ENCODE measurements around the gene ARHGAP6.

Gene ARHGAP6

DNA sequence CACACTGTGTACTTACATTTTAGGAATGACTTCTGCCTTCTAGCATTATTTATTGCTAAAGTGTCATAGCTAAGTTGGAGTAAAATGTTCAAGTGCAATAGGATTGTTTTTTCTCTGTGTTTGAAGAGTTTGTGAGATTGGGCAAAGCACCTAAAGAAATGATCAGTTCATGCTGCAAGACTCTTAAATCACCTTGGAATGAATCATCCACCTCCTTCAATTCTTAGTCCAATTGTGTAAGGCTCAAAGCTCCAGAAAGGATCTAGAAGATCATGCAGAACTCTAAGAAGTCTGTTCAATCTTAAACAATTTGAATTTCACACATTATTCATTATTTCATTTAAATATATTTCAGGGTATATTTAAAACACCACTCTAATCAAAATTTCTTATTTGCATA is 235.4 kb downstream of the ARHGAP6 start:
- no peak overlapping the region for H3K27ac ChIP-seq (replicated peaks)
- DNase-seq (ENCODE audit: low read depth in 1 of 2, low spot score in 1 of 2): no peak
- TF ChIP-seq GABPA (IDR thresholded peaks at IDR 0.05; ENCODE audit: low read depth) (no peak), SPI1 (IDR thresholded peaks at IDR 0.05; ENCODE audit: borderline replicate concordance, low read depth) (no peak), POLR2AphosphoS5 (IDR thresholded peaks at IDR 0.05; ENCODE audit: low read depth) (no peak)
- TF ChIP-seq, protein P1, sequence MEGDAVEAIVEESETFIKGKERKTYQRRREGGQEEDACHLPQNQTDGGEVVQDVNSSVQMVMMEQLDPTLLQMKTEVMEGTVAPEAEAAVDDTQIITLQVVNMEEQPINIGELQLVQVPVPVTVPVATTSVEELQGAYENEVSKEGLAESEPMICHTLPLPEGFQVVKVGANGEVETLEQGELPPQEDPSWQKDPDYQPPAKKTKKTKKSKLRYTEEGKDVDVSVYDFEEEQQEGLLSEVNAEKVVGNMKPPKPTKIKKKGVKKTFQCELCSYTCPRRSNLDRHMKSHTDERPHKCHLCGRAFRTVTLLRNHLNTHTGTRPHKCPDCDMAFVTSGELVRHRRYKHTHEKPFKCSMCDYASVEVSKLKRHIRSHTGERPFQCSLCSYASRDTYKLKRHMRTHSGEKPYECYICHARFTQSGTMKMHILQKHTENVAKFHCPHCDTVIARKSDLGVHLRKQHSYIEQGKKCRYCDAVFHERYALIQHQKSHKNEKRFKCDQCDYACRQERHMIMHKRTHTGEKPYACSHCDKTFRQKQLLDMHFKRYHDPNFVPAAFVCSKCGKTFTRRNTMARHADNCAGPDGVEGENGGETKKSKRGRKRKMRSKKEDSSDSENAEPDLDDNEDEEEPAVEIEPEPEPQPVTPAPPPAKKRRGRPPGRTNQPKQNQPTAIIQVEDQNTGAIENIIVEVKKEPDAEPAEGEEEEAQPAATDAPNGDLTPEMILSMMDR (IDR thresholded peaks at IDR 0.05; ENCODE audit: insufficient read depth, low read length): no peak
- TF ChIP-seq, protein P2, sequence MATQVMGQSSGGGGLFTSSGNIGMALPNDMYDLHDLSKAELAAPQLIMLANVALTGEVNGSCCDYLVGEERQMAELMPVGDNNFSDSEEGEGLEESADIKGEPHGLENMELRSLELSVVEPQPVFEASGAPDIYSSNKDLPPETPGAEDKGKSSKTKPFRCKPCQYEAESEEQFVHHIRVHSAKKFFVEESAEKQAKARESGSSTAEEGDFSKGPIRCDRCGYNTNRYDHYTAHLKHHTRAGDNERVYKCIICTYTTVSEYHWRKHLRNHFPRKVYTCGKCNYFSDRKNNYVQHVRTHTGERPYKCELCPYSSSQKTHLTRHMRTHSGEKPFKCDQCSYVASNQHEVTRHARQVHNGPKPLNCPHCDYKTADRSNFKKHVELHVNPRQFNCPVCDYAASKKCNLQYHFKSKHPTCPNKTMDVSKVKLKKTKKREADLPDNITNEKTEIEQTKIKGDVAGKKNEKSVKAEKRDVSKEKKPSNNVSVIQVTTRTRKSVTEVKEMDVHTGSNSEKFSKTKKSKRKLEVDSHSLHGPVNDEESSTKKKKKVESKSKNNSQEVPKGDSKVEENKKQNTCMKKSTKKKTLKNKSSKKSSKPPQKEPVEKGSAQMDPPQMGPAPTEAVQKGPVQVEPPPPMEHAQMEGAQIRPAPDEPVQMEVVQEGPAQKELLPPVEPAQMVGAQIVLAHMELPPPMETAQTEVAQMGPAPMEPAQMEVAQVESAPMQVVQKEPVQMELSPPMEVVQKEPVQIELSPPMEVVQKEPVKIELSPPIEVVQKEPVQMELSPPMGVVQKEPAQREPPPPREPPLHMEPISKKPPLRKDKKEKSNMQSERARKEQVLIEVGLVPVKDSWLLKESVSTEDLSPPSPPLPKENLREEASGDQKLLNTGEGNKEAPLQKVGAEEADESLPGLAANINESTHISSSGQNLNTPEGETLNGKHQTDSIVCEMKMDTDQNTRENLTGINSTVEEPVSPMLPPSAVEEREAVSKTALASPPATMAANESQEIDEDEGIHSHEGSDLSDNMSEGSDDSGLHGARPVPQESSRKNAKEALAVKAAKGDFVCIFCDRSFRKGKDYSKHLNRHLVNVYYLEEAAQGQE (IDR thresholded peaks at IDR 0.05; ENCODE audit: insufficient replicate concordance, low read depth): no peak
- no peak overlapping the region for H3K4me3 ChIP-seq (replicated peaks; ENCODE audit: insufficient read depth, low read length)
- peaks cover 2% of the 10 kb centered on the region for H3K27me3 ChIP-seq (ENCODE audit: insufficient read depth, poor library complexity, severe bottlenecking)

DNA sequence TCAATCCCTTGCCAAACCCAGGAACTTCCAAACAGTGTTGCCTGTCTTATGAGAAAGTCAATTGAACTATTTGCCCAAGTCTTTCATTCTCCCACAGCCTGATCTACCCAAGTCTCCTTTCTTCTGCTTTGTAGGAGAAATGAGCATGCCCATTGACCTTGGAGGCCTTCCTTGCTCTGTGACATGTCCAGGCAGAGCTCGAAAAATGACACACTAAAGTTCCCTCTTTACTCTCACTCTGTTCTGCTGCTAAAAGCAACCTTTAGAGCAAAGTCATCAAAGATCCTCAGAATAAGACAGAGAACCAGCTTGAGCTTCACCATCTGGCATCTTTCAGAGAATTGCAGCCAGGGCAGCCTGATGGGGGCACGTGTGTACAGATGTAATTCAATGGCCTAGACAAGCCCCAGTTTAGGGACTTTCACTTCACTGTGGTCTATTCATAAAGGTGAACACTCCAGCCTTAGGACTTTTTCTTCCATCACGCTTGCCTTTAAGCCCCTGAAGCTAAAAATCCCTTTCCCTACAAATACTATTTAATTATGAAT is 236.1 kb downstream of the ARHGAP6 start:
- TF ChIP-seq SPI1 (IDR thresholded peaks at IDR 0.05; ENCODE audit: borderline replicate concordance, low read depth): no peak
- TF ChIP-seq GABPA (IDR thresholded peaks at IDR 0.05; ENCODE audit: low read depth): no peak
- TF ChIP-seq, protein P2 (IDR thresholded peaks at IDR 0.05; ENCODE audit: insufficient replicate concordance, low read depth): no peak
- no peak for TF ChIP-seq POLR2AphosphoS5 (IDR thresholded peaks at IDR 0.05; ENCODE audit: low read depth)
- TF ChIP-seq, protein P1 (IDR thresholded peaks at IDR 0.05; ENCODE audit: insufficient read depth, low read length): no peak
- no peak for DNase-seq (ENCODE audit: low read depth in 1 of 2, low spot score in 1 of 2)
- Histone ChIP-seq H3K4me3 (replicated peaks; ENCODE audit: insufficient read depth, low read length) (no peak overlapping the region), H3K27me3 (ENCODE audit: insufficient read depth, poor library complexity, severe bottlenecking) (peaks cover 2% of the 10 kb centered on the region), H3K27ac (replicated peaks) (no peak overlapping the region)

DNA sequence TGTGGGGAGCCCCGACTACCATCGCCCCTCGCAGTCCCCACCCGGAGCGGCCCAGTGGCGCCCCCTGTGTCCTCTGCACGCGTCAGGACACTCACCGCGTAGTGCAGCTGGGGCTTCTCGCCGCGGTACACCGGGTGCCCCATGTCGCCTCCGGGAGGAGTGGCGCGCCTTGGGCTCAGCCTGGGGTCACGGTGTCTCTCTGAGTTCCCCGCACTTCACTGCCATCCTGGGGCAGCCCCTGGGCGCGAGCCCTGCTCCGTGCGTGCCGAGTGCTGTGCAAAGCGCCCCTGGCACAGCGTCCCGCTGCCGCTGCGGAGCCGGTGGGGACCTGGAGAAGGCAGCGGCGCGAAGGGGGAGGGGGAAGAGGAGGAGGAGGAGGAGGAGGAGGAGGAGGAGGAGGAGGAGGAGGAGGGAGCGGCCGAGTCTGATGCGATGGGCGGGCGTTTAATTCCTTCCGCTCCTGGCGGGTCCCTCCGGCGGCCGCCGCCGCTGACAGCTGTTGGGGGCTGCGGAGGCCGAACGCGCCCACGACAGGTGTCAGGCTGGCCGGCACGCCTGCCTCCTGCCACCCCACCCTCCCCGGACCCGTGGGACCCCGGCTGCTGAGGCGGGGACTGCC is 238.2 kb downstream of the ARHGAP6 start:
- DNase-seq (ENCODE audit: low read depth in 1 of 2, low spot score in 1 of 2): no peak
- Histone ChIP-seq H3K27me3 (ENCODE audit: insufficient read depth, poor library complexity, severe bottlenecking) (peaks cover 2% of the 10 kb centered on the region), H3K27ac (replicated peaks) (no peak overlapping the region), H3K4me3 (replicated peaks; ENCODE audit: insufficient read depth, low read length) (no peak overlapping the region)
- TF ChIP-seq POLR2AphosphoS5 (IDR thresholded peaks at IDR 0.05; ENCODE audit: low read depth): no peak
- TF ChIP-seq SPI1 (IDR thresholded peaks at IDR 0.05; ENCODE audit: borderline replicate concordance, low read depth): no peak
- TF ChIP-seq, protein P1 (IDR thresholded peaks at IDR 0.05; ENCODE audit: insufficient read depth, low read length): no peak
- TF ChIP-seq, protein P2 (IDR thresholded peaks at IDR 0.05; ENCODE audit: insufficient replicate concordance, low read depth): no peak
- TF ChIP-seq GABPA (IDR thresholded peaks at IDR 0.05; ENCODE audit: low read depth): no peak

Measured in HL-60 (cell line).